HTR-8/SVneo (cell line): ENCODE data around the gene BST1.
A peak's percentile ranks its signal among the peaks of the same experiment; 100 is the strongest.

Source experiments
- DNase-seq: peaks from one replicate; pipeline ENCODE4 v3.0.0; 2011; ENCODE audit warnings: low spot score, mixed read lengths; ENCODE audit not compliant: insufficient read length
- FAIRE-seq: peaks from 2 replicates; lab custom pipeline; 2011; peaks lifted over from hg19 to GRCh38; lab: Jason Lieb, UNC

The BST1 gene

GRCh38 chr4:15675356-15675755, 27.5 kb upstream of the BST1 start:
- DNase-seq (no peak), FAIRE-seq (no peak)

GRCh38 chr4:15676039-15676438, 26.8 kb upstream of the BST1 start:
- FAIRE-seq (no peak), DNase-seq (no peak)

- DNase-seq: no peak
- no peak for FAIRE-seq
Observed at GRCh38 chr4:15676899-15677298, 26.0 kb upstream of the BST1 start.

GRCh38 chr4:15677507-15677988, 25.3 kb upstream of the BST1 start:
- DNase-seq (no peak), FAIRE-seq (no peak)

GRCh38 chr4:15681067-15681371, 21.8 kb upstream of the BST1 start:
- no peak for FAIRE-seq
- DNase-seq: no peak

- FAIRE-seq: peak; percentile 95
- DNase-seq: peak; percentile 96
Observed at GRCh38 chr4:15681372-15682241, 21.3 kb upstream of the BST1 start, which contains the start of gene FAM200B. TSS of gene FAM200B (plus strand) at chr4:15681827. CDS start at chr4:15686978, 5,151 bp downstream.

GRCh38 chr4:15682242-15683142, 20.4 kb upstream of the BST1 start:
- no peak for DNase-seq
- FAIRE-seq: no peak

- DNase-seq: no peak
- no peak for FAIRE-seq
Observed at GRCh38 chr4:15683143-15683495, 19.7 kb upstream of the BST1 start.

- FAIRE-seq (no peak), DNase-seq (no peak)
Observed at GRCh38 chr4:15684498-15684897, 18.4 kb upstream of the BST1 start.

- no peak for FAIRE-seq
- DNase-seq: no peak
Observed at GRCh38 chr4:15688051-15688450, 14.8 kb upstream of the BST1 start.

GRCh38 chr4:15689540-15689939, 13.3 kb upstream of the BST1 start:
- no peak for FAIRE-seq

GRCh38 chr4:15690020-15690809, 12.7 kb upstream of the BST1 start:
- DNase-seq (peak; percentile 63), FAIRE-seq (no peak)

More at GRCh38 chr4:15689540-15689939, 13.3 kb upstream of the BST1 start:
- DNase-seq: no peak

GRCh38 chr4:15691346-15692135, 11.3 kb upstream of the BST1 start:
- DNase-seq (no peak), FAIRE-seq (no peak)

- DNase-seq (no peak), FAIRE-seq (no peak)
Observed at GRCh38 chr4:15692602-15693001, 10.3 kb upstream of the BST1 start.

GRCh38 chr4:15694431-15694830, 8.4 kb upstream of the BST1 start:
- FAIRE-seq (no peak), DNase-seq (no peak)

- peak; percentile 92 for FAIRE-seq
- peak; percentile 59 for DNase-seq
Observed at GRCh38 chr4:15695240-15695699, 7.6 kb upstream of the BST1 start.

GRCh38 chr4:15695729-15696128, 7.1 kb upstream of the BST1 start:
- FAIRE-seq: no peak
- DNase-seq: no peak

GRCh38 chr4:15696866-15697265, 6.0 kb upstream of the BST1 start:
- DNase-seq: no peak
- no peak for FAIRE-seq

GRCh38 chr4:15703439-15703838, 574 bp downstream of the BST1 start:
- no peak for FAIRE-seq
- DNase-seq: no peak
